WTC11 (cell line): ENCODE measurements around the gene ARHGAP45. TPM values are rescaled to one million over a fixed set of nuclear protein-coding genes. Genes with fewer than 3 reads are reported as not detected.

Experiments used
- ATAC-seq: fragments of 200-7000 bp; cut with Tn5 transposase; 2 replicates; pipeline ENCODE4 v1.10.0; 2021; ENCODE audit warnings: mild to moderate bottlenecking, moderate library complexity
- CTCF ChIA-PET: fragments of 300-600 bp; sonication (Branson Sonifier 250); formaldehyde crosslinking; loops from one replicate; lab custom pipeline; 2021; ENCODE audit warnings: antibody characterized with exemption; lab: Charles Lee
- POLR2A ChIA-PET: fragments of 350-600 bp; sonication (Branson Sonifier 250); formaldehyde crosslinking; loops from one replicate; lab custom pipeline; 2021; ENCODE audit warnings: antibody characterized with exemption; lab: Charles Lee
- DNase-seq: peaks from one replicate; pipeline ENCODE4 v3.0.0; 2021; ENCODE audit warnings: low spot score
- H3K27ac Mint-ChIP-seq: 2 replicates; pipeline ENCODE4 v1.8.0; 2021; ENCODE audit warnings: mixed read lengths
- H3K27me3 Mint-ChIP-seq: 2 replicates; pipeline ENCODE4 v1.8.0; 2021; ENCODE audit warnings: low read depth, mild to moderate bottlenecking, moderate library complexity, mixed read lengths
- H3K36me3 Mint-ChIP-seq: 2 replicates; pipeline ENCODE4 v1.8.0; 2021; ENCODE audit warnings: mixed read lengths
- H3K4me1 Mint-ChIP-seq: 2 replicates; pipeline ENCODE4 v1.8.0; 2022; ENCODE audit warnings: mixed read lengths
- H3K4me3 Mint-ChIP-seq: 2 replicates; pipeline ENCODE4 v1.8.0; 2021; ENCODE audit warnings: mild to moderate bottlenecking, moderate library complexity, mixed read lengths
- H3K9me3 Mint-ChIP-seq: 2 replicates; pipeline ENCODE4 v1.8.0; 2021; ENCODE audit warnings: mixed read lengths
- ARID4B ChIP-seq: sonication (generic); formaldehyde crosslinking; IDR thresholded peaks from 2 replicates; pipeline ENCODE4 v1.8.0; 2023; ENCODE audit warnings: missing genetic modification reagents, mild to moderate bottlenecking, borderline replicate concordance
- ATF2 ChIP-seq: sonication (generic); formaldehyde crosslinking; IDR thresholded peaks from 2 replicates; pipeline ENCODE4 v1.8.1; 2022; ENCODE audit warnings: low read depth, missing genetic modification reagents, borderline replicate concordance
- E2F1 ChIP-seq: sonication (generic); formaldehyde crosslinking; IDR thresholded peaks from 2 replicates; pipeline ENCODE4 v1.8.0; 2022; ENCODE audit warnings: mild to moderate bottlenecking, missing genetic modification reagents
- FOXP1 ChIP-seq: sonication (generic); formaldehyde crosslinking; IDR thresholded peaks from 2 replicates; pipeline ENCODE4 v1.8.0; 2022; ENCODE audit warnings: missing genetic modification reagents, mild to moderate bottlenecking, moderate library complexity, borderline replicate concordance
- GABPB1 ChIP-seq: sonication (generic); formaldehyde crosslinking; IDR thresholded peaks from 2 replicates; pipeline ENCODE4 v1.8.1; 2023; ENCODE audit warnings: mild to moderate bottlenecking, missing genetic modification reagents
- JAZF1 ChIP-seq: fragments of 250-450 bp; sonication (Bioruptor Pico); IDR thresholded peaks from 2 replicates; pipeline ENCODE4 v1.9.0; 2021; ENCODE audit warnings: moderate library complexity, mild to moderate bottlenecking, inconsistent platforms
- KAT7 ChIP-seq: sonication (generic); formaldehyde crosslinking; IDR thresholded peaks from 2 replicates; pipeline ENCODE4 v1.8.1; 2023; ENCODE audit warnings: missing genetic modification reagents, mild to moderate bottlenecking, borderline replicate concordance
- MXD4 ChIP-seq: fragments of 250-450 bp; sonication (Bioruptor Pico); IDR thresholded peaks from 2 replicates; pipeline ENCODE4 v1.8.0; 2021; ENCODE audit warnings: mild to moderate bottlenecking, moderate library complexity, borderline replicate concordance
- NFATC4 ChIP-seq: fragments of 250-450 bp; sonication (Bioruptor Pico); IDR thresholded peaks from 2 replicates; pipeline ENCODE4 v1.9.0; 2021; ENCODE audit warnings: mild to moderate bottlenecking
- NFYB ChIP-seq: sonication (generic); formaldehyde crosslinking; conservative IDR thresholded peaks from 2 replicates; pipeline ENCODE4 v1.8.0; 2022; ENCODE audit warnings: low read depth, missing genetic modification reagents
- NR3C1 ChIP-seq: sonication (generic); formaldehyde crosslinking; conservative IDR thresholded peaks from 2 replicates; pipeline ENCODE4 v1.8.1; 2023; ENCODE audit warnings: low read depth, mild to moderate bottlenecking, missing genetic modification reagents
- PRDM15 ChIP-seq: sonication (generic); formaldehyde crosslinking; IDR thresholded peaks from 2 replicates; pipeline ENCODE4 v1.8.0; 2022; ENCODE audit warnings: missing genetic modification reagents
- PRRX2 ChIP-seq: fragments of 250-450 bp; sonication (Bioruptor Pico); IDR thresholded peaks from 2 replicates; pipeline ENCODE4 v1.8.0; 2021; ENCODE audit warnings: mild to moderate bottlenecking
- TEAD4 ChIP-seq: sonication (generic); formaldehyde crosslinking; IDR thresholded peaks from 2 replicates; pipeline ENCODE4 v1.8.0; 2022; ENCODE audit warnings: mild to moderate bottlenecking, missing genetic modification reagents
- ZBTB43 ChIP-seq: sonication (generic); formaldehyde crosslinking; IDR thresholded peaks from 2 replicates; pipeline ENCODE4 v1.8.1; 2023; ENCODE audit warnings: mild to moderate bottlenecking, missing genetic modification reagents
- ZNF121 ChIP-seq: sonication (generic); formaldehyde crosslinking; IDR thresholded peaks from 2 replicates; pipeline ENCODE4 v1.8.0; 2023; ENCODE audit warnings: missing genetic modification reagents
- ZNF281 ChIP-seq: sonication (generic); formaldehyde crosslinking; IDR thresholded peaks from 2 replicates; pipeline ENCODE4 v1.8.0; 2023; ENCODE audit warnings: mild to moderate bottlenecking, missing genetic modification reagents
- ZNF416 ChIP-seq: fragments of 250-450 bp; sonication (Bioruptor Pico); IDR thresholded peaks from 2 replicates; pipeline ENCODE4 v1.9.0; 2021; ENCODE audit warnings: mild to moderate bottlenecking, inconsistent platforms
- ZNF671 ChIP-seq: fragments of 250-450 bp; sonication (Bioruptor Pico); IDR thresholded peaks from 2 replicates; pipeline ENCODE4 v1.8.0; 2021; ENCODE audit warnings: mild to moderate bottlenecking
- ZSCAN18 ChIP-seq: fragments of 250-450 bp; sonication (Bioruptor Pico); IDR thresholded peaks from 2 replicates; pipeline ENCODE4 v2.1.2; 2022; ENCODE audit warnings: mild to moderate bottlenecking, moderate library complexity
- total RNA-seq: library from RNA; stranded (reverse); gene quantifications from 3 replicates; pipeline ENCODE4 v1.2.3, GENCODE V29; 2021

The ARHGAP45 gene
- total RNA-seq, 1 experiment from 2014 or later = 40.9 TPM

GRCh38 chr19:1041835-1042685 lies 24.9 kb upstream of the ARHGAP45 start:
- no peak for ATAC-seq
- peaks cover 16% of the 10 kb centered on the region for H3K36me3 Mint-ChIP-seq
- H3K4me1 Mint-ChIP-seq = peaks cover 12% of the 10 kb centered on the region
- TF ChIP-seq JAZF1 (CRISPR knock-in tag) (no peak), KAT7 (no peak), ZBTB43 (no peak), E2F1 (no peak), ARID4B (CRISPR knock-in tag) (no peak), ZNF281 (CRISPR knock-in tag) (no peak), ZNF121 (CRISPR knock-in tag) (no peak), NFATC4 (CRISPR knock-in tag) (no peak), ZNF416 (CRISPR knock-in tag) (no peak), PRDM15 (no peak), NR3C1 (no peak), MXD4 (CRISPR knock-in tag) (no peak), TEAD4 (CRISPR knock-in tag) (no peak), NFYB (CRISPR knock-in tag) (no peak), GABPB1 (no peak), ATF2 (CRISPR knock-in tag) (no peak), ZSCAN18 (CRISPR knock-in tag) (no peak), FOXP1 (CRISPR knock-in tag) (no peak), PRRX2 (CRISPR knock-in tag) (no peak), ZNF671 (CRISPR knock-in tag) (no peak)
- no peaks in the 10 kb centered on the region for H3K9me3 Mint-ChIP-seq
- CTCF ChIA-PET = interaction anchor here (0.5 to 3.4 kb wide), 6 partner anchors 15 to 232 kb away, joined by 3 to 29 read pairs (median 8); partner anchors contain the start of gene ARHGAP45
- no peak overlapping the region; the same call in 1 of the 2 replicates for H3K4me3 Mint-ChIP-seq
- no peak overlapping the region for H3K27ac Mint-ChIP-seq
- POLR2A ChIA-PET = interaction anchor here (1.0 to 3.2 kb wide), 5 partner anchors 15 to 47 kb away, joined by 3 to 70 read pairs (median 3); partner anchors contain the start of genes ARHGAP45, CNN2 and RNU6-2
- no peaks in the 10 kb centered on the region for H3K27me3 Mint-ChIP-seq
- DNase-seq = no peak
